Lower leg skin (tissue), 3 donors: ENCODE measurements around the gene SNX19.

Experiments used
- CTCF ChIP-seq, 3 donors: fragments of 450-650 bp; IDR thresholded peaks; one replicate each; pipeline ENCODE4 v1.5.1; 2016; ENCODE audit warnings: antibody characterized with exemption in 3 of 3, mild to moderate bottlenecking in 3 of 3, moderate library complexity in 2 of 3
- POLR2A ChIP-seq, 2 donors: fragments of 450-650 bp; IDR thresholded peaks; one replicate each; pipeline ENCODE4 v1.6.1; 2016 to 2017; ENCODE audit warnings: antibody characterized with exemption in 2 of 2, mild to moderate bottlenecking in 1 of 2, moderate library complexity in 1 of 2

GRCh38 chr11:130891326-130891725 lies 25.0 kb downstream of the SNX19 start:
- no peak for TF ChIP-seq CTCF (IDR thresholded peaks at IDR 0.05)
- TF ChIP-seq POLR2A (IDR thresholded peaks at IDR 0.05): no peak
